RWPE1 (cell line): ENCODE measurements around the gene RIPK4.
A peak's percentile ranks its signal among the peaks of the same experiment; 100 is the strongest.

Source experiments
- CTCF ChIA-PET: fragments of 350-600 bp; sonication (Branson Sonifier 250); formaldehyde crosslinking; extraction: SDS; loops from one replicate; lab custom pipeline; 2021; lab: Yijun Ruan, JAX
- POLR2A ChIA-PET: fragments of 400-600 bp; formaldehyde crosslinking; extraction: SDS; loops from one replicate; lab custom pipeline; 2020; ENCODE audit warnings: antibody characterized with exemption; ENCODE audit not compliant: low non-redundant PET; lab: Yijun Ruan, JAX
- DNase-seq: peaks from one replicate; pipeline ENCODE4 v3.0.0; 2012; ENCODE audit warnings: low spot score
- H3K27ac ChIP-seq: fragments of 450-650 bp; 2 replicates; pipeline ENCODE4 v1.5.1; 2017
- CTCF ChIP-seq: fragments of 450-650 bp; conservative IDR thresholded peaks from 2 replicates; pipeline ENCODE4 v1.5.1; 2017; ENCODE audit warnings: low read depth, mild to moderate bottlenecking

Gene RIPK4

GRCh38 chr21:41779659-41780058 is 12.8 kb upstream of the RIPK4 start:
- POLR2A ChIA-PET = no interaction called here
- DNase-seq = no peak
- H3K27ac ChIP-seq = no peak overlapping the region
- TF ChIP-seq CTCF = no peak
- CTCF ChIA-PET = interaction anchor here (2.3 kb wide), 1 partner anchor 167 kb away, joined by 7 read pairs; no protein-coding TSS in a partner anchor

- no peak overlapping the region for H3K27ac ChIP-seq
- DNase-seq = no peak
- POLR2A ChIA-PET = no interaction called here
- no peak for TF ChIP-seq CTCF
- CTCF ChIA-PET = interaction anchor here (0.6 to 3.3 kb wide), 17 partner anchors 9 to 167 kb away, joined by 3 to 39 read pairs (median 4); partner anchors contain the start of gene RIPK4
These were observed 12.2 kb upstream of the RIPK4 start for GRCh38 chr21:41778930-41779600.

GRCh38 chr21:41777951-41778815 is 11.3 kb upstream of the RIPK4 start:
- POLR2A ChIA-PET = no interaction called here
- peak overlapping the region; percentile 86 for H3K27ac ChIP-seq
- DNase-seq = peak; percentile 67

GRCh38 chr21:41776778-41777177 is 9.9 kb upstream of the RIPK4 start:
- CTCF ChIA-PET = interaction anchor here (0.6 to 3.3 kb wide), 4 partner anchors 9 to 311 kb away, joined by 4 to 39 read pairs (median 5); no protein-coding TSS in a partner anchor
- H3K27ac ChIP-seq = no peak overlapping the region
- DNase-seq = no peak
- TF ChIP-seq CTCF = no peak
- POLR2A ChIA-PET = no interaction called here

More at GRCh38 chr21:41777951-41778815, 11.3 kb upstream of the RIPK4 start:
- CTCF ChIA-PET = interaction anchor here (0.5 to 3.3 kb wide), 24 partner anchors 9 to 180 kb away, joined by 3 to 39 read pairs (median 4); partner anchors contain the start of gene RIPK4
- peak; percentile 92 for TF ChIP-seq CTCF

GRCh38 chr21:41775149-41775472 is 8.3 kb upstream of the RIPK4 start:
- DNase-seq = no peak
- ChIA-PET CTCF (interaction anchor here (1.5 kb wide), 1 partner anchor 163 kb away, joined by 5 read pairs; no protein-coding TSS in a partner anchor), POLR2A (no interaction called here)
- no peak overlapping the region for H3K27ac ChIP-seq
- no peak for TF ChIP-seq CTCF

GRCh38 chr21:41774467-41775148 is 7.8 kb upstream of the RIPK4 start:
- TF ChIP-seq CTCF = no peak
- no peak overlapping the region for H3K27ac ChIP-seq
- no peak for DNase-seq
- CTCF ChIA-PET = interaction anchor here (1.5 kb wide), 1 partner anchor 162 kb away, joined by 5 read pairs; no protein-coding TSS in a partner anchor
- POLR2A ChIA-PET = no interaction called here
